Stimulated activated CD4-positive, alpha-beta T cell treated with anti-CD3 and anti-CD28 coated beads, Interleukin-15, amount 100 ng/mL, for 24 hours (primary cell): ENCODE data around the gene ZNF786.
A peak's percentile ranks its signal among the peaks of the same experiment; 100 is the strongest.
"Not testable (repeated sequence)": the region's sequence is repeated elsewhere in the genome, so short reads cannot be mapped to it uniquely, and the experiment has no call there.

Source experiments
- DNase-seq: peaks from one replicate; pipeline ENCODE4 v3.0.0-alpha.2; 2020

The ZNF786 gene

GRCh38 chr7:149090397-149091195, at the start of gene ZNF786:
Gene ZNF786 (minus strand): TSS chr7:149090718. CDS start chr7:149090640, 78 bp downstream.
- peak; percentile 97 for DNase-seq

GRCh38 chr7:149136118-149136517, 45.6 kb upstream of the ZNF786 start:
- no peak for DNase-seq

- DNase-seq: no peak
Measured at GRCh38 chr7:149133028-149133710, 42.7 kb upstream of the ZNF786 start.

- no peak for DNase-seq
Measured at GRCh38 chr7:149130572-149131198, 40.2 kb upstream of the ZNF786 start.

- DNase-seq: peak; percentile 83
Measured at GRCh38 chr7:149126662-149127266, 36.2 kb upstream of the ZNF786 start.

GRCh38 chr7:149125863-149126661, 35.5 kb upstream of the ZNF786 start, which contains the start of gene ZNF425:
Gene ZNF425 (minus strand): TSS chr7:149126324. CDS start chr7:149126213, 111 bp downstream.
- peak; percentile 96 for DNase-seq

- no peak for DNase-seq
Measured at GRCh38 chr7:149125189-149125862, 34.8 kb upstream of the ZNF786 start.

GRCh38 chr7:149109969-149110368, 19.5 kb upstream of the ZNF786 start:
- DNase-seq: no peak

- DNase-seq: no peak
Measured at GRCh38 chr7:149104749-149105148, 14.2 kb upstream of the ZNF786 start.

- DNase-seq: no peak
Measured at GRCh38 chr7:149104214-149104613, 13.7 kb upstream of the ZNF786 start.

- no peak for DNase-seq
Measured at GRCh38 chr7:149103424-149103823, 12.9 kb upstream of the ZNF786 start.

- DNase-seq: no peak
Measured at GRCh38 chr7:149102666-149103065, 12.1 kb upstream of the ZNF786 start.

GRCh38 chr7:149100821-149101220, 10.3 kb upstream of the ZNF786 start:
- no peak for DNase-seq

- DNase-seq: no peak
Measured at GRCh38 chr7:149099058-149099457, 8.5 kb upstream of the ZNF786 start.

GRCh38 chr7:149097088-149097487, 6.6 kb upstream of the ZNF786 start:
- no peak for DNase-seq

- no peak for DNase-seq
Measured at GRCh38 chr7:149093228-149093627, 2.7 kb upstream of the ZNF786 start.

- DNase-seq: not testable (repeated sequence)
Measured at GRCh38 chr7:149092244-149092643, 1.7 kb upstream of the ZNF786 start.

GRCh38 chr7:149087376-149087775, 3.1 kb downstream of the ZNF786 start:
- DNase-seq: no peak

- no peak for DNase-seq
Measured at GRCh38 chr7:149085866-149086265, 4.7 kb downstream of the ZNF786 start.

GRCh38 chr7:149084407-149084806, 6.1 kb downstream of the ZNF786 start:
- DNase-seq: no peak

- no peak for DNase-seq
Measured at GRCh38 chr7:149081914-149082313, 8.6 kb downstream of the ZNF786 start.

- DNase-seq: no peak
Measured at GRCh38 chr7:149077594-149077993, 12.9 kb downstream of the ZNF786 start.
